K562 (cell line): ENCODE results near the gene CRACDL. TPM values are rescaled to one million over a fixed set of nuclear protein-coding genes. Genes with fewer than 3 reads are reported as not detected.

Source experiments
- ATAC-seq: fragments of 200-7000 bp; cut with Tn5 transposase; 3 replicates; pipeline ENCODE4 v1.9.1; 2020; ENCODE audit warnings: moderate library complexity
- BruUV-seq: library from RNA; stranded (reverse); fragments of 400-500 nt; replicated peaks from 2 replicates; lab custom pipeline; 2021; lab: Mats Ljungman, UMichigan
- CTCF ChIA-PET: fragments of 300-600 bp; formaldehyde crosslinking; extraction: SDS; loops from one replicate; lab custom pipeline; 2021; ENCODE audit warnings: low intra/inter-chr PET ratio; lab: Yijun Ruan, JAX
- POLR2A ChIA-PET: fragments of 300-600, 350-650 bp; sonication (Branson Sonifier 250); formaldehyde crosslinking; extraction: SDS; loops from one replicate; lab custom pipeline; 2021; ENCODE audit warnings: antibody characterized with exemption, inconsistent platforms; lab: Yijun Ruan, JAX
- DNase-seq, 4 experiments: peaks; one replicate each; pipeline versions ENCODE4 v3.0.0 to v3.0.0-alpha.2; 2011 to 2018; ENCODE audit warnings: low spot score in 3 of 4, mixed read lengths in 3 of 4; ENCODE audit errors: extremely low read depth in 1 of 4
- FAIRE-seq: peaks from 2 replicates; lab custom pipeline; 2011; peaks lifted over from hg19 to GRCh38; lab: Jason Lieb, UNC
- H2AFZ ChIP-seq: 2 replicates; pipeline ENCODE4 v1.6.0; 2011; ENCODE audit warnings: low read depth, low read length, control low read depth, inconsistent platforms
- H3K27ac ChIP-seq: fragments of 200-600 bp; 3 replicates; pipeline ENCODE4 v1.8.0; 2011; ENCODE audit warnings: low read depth, mild to moderate bottlenecking, control low read depth, inconsistent platforms, low read length, moderate library complexity, mixed read lengths; ENCODE audit errors: extremely low read depth
- H3K27me3 ChIP-seq, 2 experiments: fragments of 300-600 bp in 1 of 2; 2 replicates in 1 of 2; 3 replicates in 1 of 2; pipeline versions ENCODE4 v1.6.0 to v1.8.0; 2011; ENCODE audit warnings: inconsistent platforms in 2 of 2, low read length in 2 of 2, mild to moderate bottlenecking in 1 of 2, mixed read lengths in 1 of 2, moderate library complexity in 1 of 2; ENCODE audit not compliant: control insufficient read depth in 2 of 2, insufficient read depth in 2 of 2
- H3K36me3 ChIP-seq: fragments of 300-600 bp; 3 replicates; pipeline ENCODE4 v1.8.0; 2011; ENCODE audit warnings: mild to moderate bottlenecking, low read length, inconsistent platforms; ENCODE audit not compliant: control insufficient read depth, insufficient read depth
- H3K4me1 ChIP-seq, 2 experiments: fragments of 200-600 bp in 1 of 2; replicated peaks in 1 of 2; 2 replicates in 1 of 2; 3 replicates in 1 of 2; pipeline versions ENCODE4 v1.5.1 to v1.8.0; 2011; ENCODE audit warnings: inconsistent platforms in 2 of 2, low read length in 2 of 2, mild to moderate bottlenecking in 1 of 2, mixed read lengths in 1 of 2, moderate library complexity in 1 of 2; ENCODE audit not compliant: control insufficient read depth in 2 of 2, insufficient read depth in 2 of 2
- H3K4me2 ChIP-seq: 2 replicates; pipeline ENCODE4 v1.6.1; 2011; ENCODE audit warnings: low read length, control low read depth, inconsistent platforms, mixed read lengths; ENCODE audit not compliant: insufficient read depth
- H3K4me3 ChIP-seq: fragments of 200-600 bp; sonication (generic), shearing (Covaris generic); 2 replicates; pipeline ENCODE4 v1.5.1; 2016; ENCODE audit warnings: control low read depth, inconsistent platforms
- H3K79me2 ChIP-seq: fragments of 200-600 bp; 3 replicates; pipeline ENCODE4 v1.8.0; 2011; ENCODE audit warnings: low read length, inconsistent platforms; ENCODE audit not compliant: control insufficient read depth, insufficient read depth
- H3K9ac ChIP-seq, 2 experiments: 2 replicates each; pipeline versions ENCODE4 v1.6.0 to v1.6.1; 2011; ENCODE audit warnings: low read depth in 2 of 2, low read length in 2 of 2, control low read depth in 1 of 2, inconsistent platforms in 1 of 2, mild to moderate bottlenecking in 1 of 2, mixed read lengths in 1 of 2; ENCODE audit not compliant: insufficient read depth in 1 of 2
- H3K9me1 ChIP-seq: one replicate; pipeline ENCODE4 v1.6.0; 2011; ENCODE audit warnings: inconsistent platforms, mild to moderate bottlenecking, low read length, moderate library complexity; ENCODE audit not compliant: control insufficient read depth, insufficient read depth
- H3K9me3 ChIP-seq: replicated peaks from 2 replicates; pipeline ENCODE4 v1.5.1; 2011; ENCODE audit warnings: low read depth, low read length, inconsistent platforms; ENCODE audit not compliant: control insufficient read depth, insufficient read depth
- H4K20me1 ChIP-seq: replicated peaks from 2 replicates; pipeline ENCODE4 v1.6.1; 2011; ENCODE audit warnings: low read length, inconsistent platforms, mixed read lengths; ENCODE audit not compliant: control insufficient read depth, insufficient read depth
- PCBP2 ChIP-seq: fragments of 200-400 bp; formaldehyde crosslinking; IDR thresholded peaks from 2 replicates; pipeline ENCODE4 v1.6.1; 2018; ENCODE audit warnings: low read length, low read depth, mild to moderate bottlenecking, moderate library complexity; ENCODE audit not compliant: poor library complexity, severe bottlenecking
- SPI1 ChIP-seq: IDR thresholded peaks from 2 replicates; pipeline ENCODE4 v1.6.1; 2011; ENCODE audit warnings: low read depth, low read length, control low read depth, borderline replicate concordance
- ZBTB2 ChIP-seq: fragments of 450-650 bp; IDR thresholded peaks from 2 replicates; pipeline ENCODE4 v1.6.1; 2016; ENCODE audit warnings: antibody characterized with exemption
- ZKSCAN1 ChIP-seq: fragments of 150-350 bp; IDR thresholded peaks from 2 replicates; pipeline ENCODE4 v1.6.1; 2016; ENCODE audit warnings: low read depth, low read length
- ZNF780A ChIP-seq: fragments of 250-450 bp; sonication (Bioruptor Pico); IDR thresholded peaks from 2 replicates; pipeline ENCODE4 v1.5.0; 2021; ENCODE audit warnings: mild to moderate bottlenecking
- WGBS: fragments of 100-300 bp; shearing (Covaris generic); methylation state at CpG from one replicate; pipeline ENCODE4 v1.1.6; 2016; ENCODE audit warnings: low coverage, mixed read lengths; ENCODE audit not compliant: insufficient coverage; ENCODE audit errors: missing lambda C conversion rate; 5-methylcytosine and 5-hydroxymethylcytosine counted together
- in situ Hi-C: fragments of 300-500 bp; cut with MboI; formaldehyde crosslinking; loops from 4 replicates; pipeline ENCODE4 v1.15.0; 2018; ENCODE audit warnings: inconsistent platforms, mixed read lengths
- intact Hi-C: fragments of 100-400 bp; cut with micrococcal nuclease; formaldehyde crosslinking; loops from 2 replicates; pipeline ENCODE4 v1.14.2; 2022
- polyA plus RNA-seq, 8 experiments: library from polyadenylated mRNA; depleted of rRNA in 4 of 8; stranded (reverse) in 5 of 8; unstranded in 3 of 8; fragments of >200 nt; fragmentation: Nextera tagmentation in 2 of 8; fragmentation: Illumina TruSeq in 1 of 8; extraction: Ambion mirVana in 2 of 8; extraction: Trizol in 1 of 8; gene quantifications; 2 replicates each; pipeline versions ENCODE4 v1.2.1 to v1.2.3, GENCODE V29; 2011 to 2014; ENCODE audit warnings: inconsistent platforms in 1 of 8, missing spikeins in 1 of 8
- total RNA-seq, 7 experiments: library from RNA; depleted of rRNA in 6 of 7; stranded (reverse); fragments of >200 nt in 6 of 7; fragmentation: Illumina TruSeq in 2 of 7; extraction: Trizol in 2 of 7; gene quantifications; 2 replicates each; pipeline versions ENCODE4 v1.2.1 to v1.2.3, GENCODE V29; 2011 to 2021; ENCODE audit warnings: low replicate concordance in 1 of 7

Gene CRACDL
- total and polyA plus RNA-seq, 9 of the 15 experiments (the other 6 are each of a cell fraction or from before 2014, with no cell fraction given): not detected

- Histone ChIP-seq H3K27me3 (peaks cover 9 to 33% of the 10 kb centered on the region in 2 experiments), H3K4me1 (no peaks in the 10 kb centered on the region; a peak in 1 of 5 replicates), H3K9ac (no peak overlapping the region), H3K9me3 (no peaks in the 10 kb centered on the region), H4K20me1 (no peaks in the 10 kb centered on the region), H3K36me3 (no peaks in the 10 kb centered on the region), H3K4me3 (no peak overlapping the region), H2AFZ (no peak overlapping the region), H3K27ac (no peak overlapping the region), H3K4me2 (no peak overlapping the region), H3K79me2 (no peaks in the 10 kb centered on the region), H3K9me1 (no peaks in the 10 kb centered on the region)
- DNase-seq: no peak
- WGBS: 0% methylated on average over 4 of the region's 4 CpGs
- TF ChIP-seq ZKSCAN1 (no peak), PCBP2 (no peak), ZNF780A (CRISPR knock-in tag) (no peak)
- in situ Hi-C loops (no loop called here), intact Hi-C loops (loop anchor here (5.0 kb wide), 1 partner anchor 197 kb away; no protein-coding TSS in a partner anchor)
- BruUV-seq: no TSS peak
- CTCF ChIA-PET: no interaction called here
- no peak for FAIRE-seq
- no peak for ATAC-seq
- POLR2A ChIA-PET: no interaction called here
These were observed 66.2 kb downstream of the CRACDL start for GRCh38 chr2:98869870-98870269.

- H4K20me1 ChIP-seq: no peaks in the 10 kb centered on the region
- in situ Hi-C loops (no loop called here), intact Hi-C loops (no loop called here)
- DNase-seq (no peak), FAIRE-seq (no peak), ATAC-seq (no peak)
- WGBS: 3% methylated on average over 6 of the region's 10 CpGs
- no peak overlapping the region for H3K4me3 ChIP-seq
- H3K4me2 ChIP-seq: no peak overlapping the region
- H3K36me3 ChIP-seq: no peaks in the 10 kb centered on the region
- CTCF ChIA-PET: no interaction called here
- H2AFZ ChIP-seq: no peak overlapping the region
- no peaks in the 10 kb centered on the region for H3K79me2 ChIP-seq
- TF ChIP-seq SPI1 (0 out of 2 replicates have a peak, but pooled peaks have one; percentile 1), ZBTB2 (no peak)
- peaks cover 3 to 27% of the 10 kb centered on the region in 2 experiments; a peak in 3 of 5 replicates for H3K27me3 ChIP-seq
- H3K4me1 ChIP-seq: no peaks in the 10 kb centered on the region; a peak in 1 of 5 replicates
- no peaks in the 10 kb centered on the region for H3K9me1 ChIP-seq
- no TSS peak for BruUV-seq
- POLR2A ChIA-PET: no interaction called here
- H3K27ac ChIP-seq: no peak overlapping the region
- H3K9me3 ChIP-seq: no peaks in the 10 kb centered on the region
- no peak overlapping the region for H3K9ac ChIP-seq
These were observed 66.8 kb downstream of the CRACDL start for GRCh38 chr2:98869272-98869641.
